Measurements from ENCODE around the gene SPTBN1.

Gene SPTBN1

GRCh38 chr2:54630858-54631497, 174.9 kb downstream of the SPTBN1 start:
- DNase-seq (ENCODE audit: low read depth), result no peak
- H3K4me3 ChIP-seq (ENCODE audit: low read depth, low read length), result no peak overlapping the region
- no peak for TF ChIP-seq CTCF (conservative IDR thresholded peaks at IDR 0.05; ENCODE audit: low read depth, low read length)

GRCh38 chr2:54631755-54632154, 175.6 kb downstream of the SPTBN1 start:
- DNase-seq (ENCODE audit: low read depth), result no peak
- H3K4me3 ChIP-seq (ENCODE audit: low read depth, low read length), result no peak overlapping the region

DNA sequence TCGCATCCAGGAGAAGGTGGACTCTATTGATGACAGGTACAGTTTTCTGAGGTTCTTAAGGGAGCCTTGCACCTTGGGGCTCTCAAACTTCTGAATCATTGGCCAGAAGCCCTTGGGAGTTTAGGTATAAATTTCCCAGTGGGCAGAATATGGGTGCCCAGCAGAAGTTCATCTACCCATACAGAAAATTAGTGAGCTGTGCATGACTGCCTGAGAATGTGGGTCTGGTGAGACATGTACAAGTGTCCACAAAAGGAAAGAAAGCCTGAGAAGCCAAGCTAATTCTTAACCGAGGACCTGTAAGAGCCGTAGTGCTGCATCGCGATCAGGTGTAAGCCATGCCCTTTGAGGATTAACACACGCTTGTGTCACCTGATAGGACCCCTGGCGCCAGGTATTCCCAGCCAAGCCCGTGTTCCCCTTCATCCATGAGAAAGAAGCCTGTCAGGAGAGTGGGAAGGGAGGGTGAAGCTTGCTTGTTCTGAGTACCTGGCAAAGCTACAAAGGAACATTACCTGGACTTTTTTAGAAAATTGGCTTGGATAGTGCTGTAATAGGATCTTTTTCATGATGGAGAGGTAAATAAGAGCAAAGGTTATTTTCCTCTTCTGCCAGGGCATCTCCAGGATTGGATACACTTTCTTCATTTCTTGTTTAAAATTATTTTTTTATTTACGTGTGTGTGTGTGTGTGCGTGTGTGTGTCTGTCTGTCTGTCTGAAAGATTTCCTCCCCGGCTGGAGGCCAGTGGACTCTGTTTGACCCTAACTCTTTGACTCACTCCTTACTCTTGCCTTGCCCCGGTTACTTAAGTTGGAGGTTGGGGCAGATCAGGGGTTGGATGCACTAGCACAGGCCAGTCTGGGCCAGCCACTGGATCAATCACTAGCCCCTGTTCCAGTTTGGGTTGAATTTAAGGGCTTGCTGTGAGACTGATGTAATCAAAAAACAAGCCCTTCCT, 176.9 kb downstream of the SPTBN1 start:
- TF ChIP-seq CTCF (conservative IDR thresholded peaks at IDR 0.05; ENCODE audit: low read depth, low read length), result no peak
- H3K4me3 ChIP-seq (ENCODE audit: low read depth, low read length), result no peak overlapping the region

More at GRCh38 chr2:54631755-54632154, 175.6 kb downstream of the SPTBN1 start:
- no peak for TF ChIP-seq CTCF (conservative IDR thresholded peaks at IDR 0.05; ENCODE audit: low read depth, low read length)

GRCh38 chr2:54634021-54634420, 177.9 kb downstream of the SPTBN1 start:
- no peak overlapping the region for H3K4me3 ChIP-seq (ENCODE audit: low read depth, low read length)
- DNase-seq (ENCODE audit: low read depth), result peak; percentile 60
- TF ChIP-seq CTCF (conservative IDR thresholded peaks at IDR 0.05; ENCODE audit: low read depth, low read length), result no peak

More for the DNA sequence above, 176.9 kb downstream of the SPTBN1 start:
- peak; percentile 91 for DNase-seq (ENCODE audit: low read depth)

- H3K4me3 ChIP-seq (ENCODE audit: low read depth, low read length), result peak overlapping the region; percentile 3
- no peak for TF ChIP-seq CTCF (conservative IDR thresholded peaks at IDR 0.05; ENCODE audit: low read depth, low read length)
- DNase-seq (ENCODE audit: low read depth), result peak; percentile 87
Measured at GRCh38 chr2:54634564-54635511, 178.7 kb downstream of the SPTBN1 start.

GRCh38 chr2:54635554-54636152, 179.5 kb downstream of the SPTBN1 start:
- DNase-seq (ENCODE audit: low read depth), result peak; percentile 30
- H3K4me3 ChIP-seq (ENCODE audit: low read depth, low read length), result no peak overlapping the region
- TF ChIP-seq CTCF (conservative IDR thresholded peaks at IDR 0.05; ENCODE audit: low read depth, low read length), result no peak
